K562 (cell line): ENCODE results near the gene C1QTNF5. TPM values are rescaled to one million over a fixed set of nuclear protein-coding genes. Genes with fewer than 3 reads are reported as not detected.

Experiments
- ATAC-seq: fragments of 200-7000 bp; cut with Tn5 transposase; 3 replicates; pipeline ENCODE4 v1.9.1; 2020; ENCODE audit warnings: moderate library complexity
- BruUV-seq: library from RNA; stranded (reverse); fragments of 400-500 nt; replicated peaks from 2 replicates; lab custom pipeline; 2021; lab: Mats Ljungman, UMichigan
- CTCF ChIA-PET: fragments of 300-600 bp; formaldehyde crosslinking; extraction: SDS; loops from one replicate; lab custom pipeline; 2021; ENCODE audit warnings: low intra/inter-chr PET ratio; lab: Yijun Ruan, JAX
- POLR2A ChIA-PET: fragments of 300-600, 350-650 bp; sonication (Branson Sonifier 250); formaldehyde crosslinking; extraction: SDS; loops from one replicate; lab custom pipeline; 2021; ENCODE audit warnings: antibody characterized with exemption, inconsistent platforms; lab: Yijun Ruan, JAX
- DNase-seq, 4 experiments: peaks; one replicate each; pipeline versions ENCODE4 v3.0.0 to v3.0.0-alpha.2; 2011 to 2018; ENCODE audit warnings: low spot score in 3 of 4, mixed read lengths in 3 of 4; ENCODE audit errors: extremely low read depth in 1 of 4
- FAIRE-seq: peaks from 2 replicates; lab custom pipeline; 2011; peaks lifted over from hg19 to GRCh38; lab: Jason Lieb, UNC
- H2AFZ ChIP-seq: 2 replicates; pipeline ENCODE4 v1.6.0; 2011; ENCODE audit warnings: low read depth, low read length, control low read depth, inconsistent platforms
- H3K27ac ChIP-seq: fragments of 200-600 bp; 3 replicates; pipeline ENCODE4 v1.8.0; 2011; ENCODE audit warnings: low read depth, mild to moderate bottlenecking, control low read depth, inconsistent platforms, low read length, moderate library complexity, mixed read lengths; ENCODE audit errors: extremely low read depth
- H3K27me3 ChIP-seq, 2 experiments: fragments of 300-600 bp in 1 of 2; 2 replicates in 1 of 2; 3 replicates in 1 of 2; pipeline versions ENCODE4 v1.6.0 to v1.8.0; 2011; ENCODE audit warnings: inconsistent platforms in 2 of 2, low read length in 2 of 2, mild to moderate bottlenecking in 1 of 2, mixed read lengths in 1 of 2, moderate library complexity in 1 of 2; ENCODE audit not compliant: control insufficient read depth in 2 of 2, insufficient read depth in 2 of 2
- H3K36me3 ChIP-seq: fragments of 300-600 bp; 3 replicates; pipeline ENCODE4 v1.8.0; 2011; ENCODE audit warnings: mild to moderate bottlenecking, low read length, inconsistent platforms; ENCODE audit not compliant: control insufficient read depth, insufficient read depth
- H3K4me1 ChIP-seq, 2 experiments: fragments of 200-600 bp in 1 of 2; replicated peaks in 1 of 2; 2 replicates in 1 of 2; 3 replicates in 1 of 2; pipeline versions ENCODE4 v1.5.1 to v1.8.0; 2011; ENCODE audit warnings: inconsistent platforms in 2 of 2, low read length in 2 of 2, mild to moderate bottlenecking in 1 of 2, mixed read lengths in 1 of 2, moderate library complexity in 1 of 2; ENCODE audit not compliant: control insufficient read depth in 2 of 2, insufficient read depth in 2 of 2
- H3K4me2 ChIP-seq: 2 replicates; pipeline ENCODE4 v1.6.1; 2011; ENCODE audit warnings: low read length, control low read depth, inconsistent platforms, mixed read lengths; ENCODE audit not compliant: insufficient read depth
- H3K4me3 ChIP-seq: fragments of 200-600 bp; sonication (generic), shearing (Covaris generic); 2 replicates; pipeline ENCODE4 v1.5.1; 2016; ENCODE audit warnings: control low read depth, inconsistent platforms
- H3K79me2 ChIP-seq: fragments of 200-600 bp; 3 replicates; pipeline ENCODE4 v1.8.0; 2011; ENCODE audit warnings: low read length, inconsistent platforms; ENCODE audit not compliant: control insufficient read depth, insufficient read depth
- H3K9ac ChIP-seq, 2 experiments: 2 replicates each; pipeline versions ENCODE4 v1.6.0 to v1.6.1; 2011; ENCODE audit warnings: low read depth in 2 of 2, low read length in 2 of 2, control low read depth in 1 of 2, inconsistent platforms in 1 of 2, mild to moderate bottlenecking in 1 of 2, mixed read lengths in 1 of 2; ENCODE audit not compliant: insufficient read depth in 1 of 2
- H3K9me1 ChIP-seq: one replicate; pipeline ENCODE4 v1.6.0; 2011; ENCODE audit warnings: inconsistent platforms, mild to moderate bottlenecking, low read length, moderate library complexity; ENCODE audit not compliant: control insufficient read depth, insufficient read depth
- H3K9me3 ChIP-seq: replicated peaks from 2 replicates; pipeline ENCODE4 v1.5.1; 2011; ENCODE audit warnings: low read depth, low read length, inconsistent platforms; ENCODE audit not compliant: control insufficient read depth, insufficient read depth
- H4K20me1 ChIP-seq: replicated peaks from 2 replicates; pipeline ENCODE4 v1.6.1; 2011; ENCODE audit warnings: low read length, inconsistent platforms, mixed read lengths; ENCODE audit not compliant: control insufficient read depth, insufficient read depth
- AFF1 ChIP-seq, 2 experiments: fragments of 450-650 bp; IDR thresholded peaks; 2 replicates each; pipeline ENCODE4 v1.6.1; 2018; ENCODE audit warnings: mild to moderate bottlenecking in 2 of 2, low read depth in 1 of 2; ENCODE audit not compliant: partially characterized antibody in 2 of 2
- BDP1 ChIP-seq: IDR thresholded peaks from 3 replicates; pipeline ENCODE4 v1.6.1; 2011; ENCODE audit not compliant: insufficient read length, insufficient read depth
- FOXJ2 ChIP-seq: fragments of 200-800 bp; sonication (Bioruptor generic); IDR thresholded peaks from 2 replicates; pipeline ENCODE4 v1.6.1; 2016; ENCODE audit warnings: missing genetic modification characterization, missing compliant biosample characterization
- KAT2B ChIP-seq: IDR thresholded peaks from one replicate; pipeline ENCODE4 v1.6.1; 2012; ENCODE audit warnings: low read depth, mild to moderate bottlenecking, control low read depth, inconsistent platforms, low read length, moderate library complexity
- MLX ChIP-seq, 2 experiments: fragments of 450-650 bp in 1 of 2; sonication (generic) in 1 of 2; formaldehyde crosslinking; conservative IDR thresholded peaks; 2 replicates each; pipeline versions ENCODE4 v1.4.0 to v1.8.1; 2020 to 2022; ENCODE audit warnings: mild to moderate bottlenecking in 1 of 2, missing genetic modification reagents in 1 of 2
- NFIX ChIP-seq: fragments of 250-450 bp; sonication (Bioruptor Pico); IDR thresholded peaks from 2 replicates; pipeline ENCODE4 v1.4.0; 2020; ENCODE audit warnings: low read depth, mild to moderate bottlenecking, moderate library complexity
- POLR2G ChIP-seq: fragments of 200-400 bp; formaldehyde crosslinking; IDR thresholded peaks from 2 replicates; pipeline ENCODE4 v1.6.1; 2017; ENCODE audit warnings: low read depth, mild to moderate bottlenecking, antibody characterized with exemption, low read length, moderate library complexity
- ZNF668 ChIP-seq: fragments of 250-450 bp; sonication (Bioruptor Pico); IDR thresholded peaks from 2 replicates; pipeline ENCODE4 v1.8.0; 2022; ENCODE audit warnings: mild to moderate bottlenecking, inconsistent platforms
- ZNF695 ChIP-seq: fragments of 450-650 bp; formaldehyde crosslinking; IDR thresholded peaks from 2 replicates; pipeline ENCODE4 v1.4.0; 2020; ENCODE audit warnings: mild to moderate bottlenecking, moderate library complexity
- ZNF707 ChIP-seq: fragments of 250-450 bp; sonication (Bioruptor Pico); conservative IDR thresholded peaks from 2 replicates; pipeline ENCODE4 v1.8.0; 2022; ENCODE audit warnings: inconsistent platforms, mild to moderate bottlenecking, moderate library complexity
- WGBS: fragments of 100-300 bp; shearing (Covaris generic); methylation state at CpG from one replicate; pipeline ENCODE4 v1.1.6; 2016; ENCODE audit warnings: low coverage, mixed read lengths; ENCODE audit not compliant: insufficient coverage; ENCODE audit errors: missing lambda C conversion rate; 5-methylcytosine and 5-hydroxymethylcytosine counted together
- in situ Hi-C: fragments of 300-500 bp; cut with MboI; formaldehyde crosslinking; loops from 4 replicates; pipeline ENCODE4 v1.15.0; 2018; ENCODE audit warnings: inconsistent platforms, mixed read lengths
- intact Hi-C: fragments of 100-400 bp; cut with micrococcal nuclease; formaldehyde crosslinking; loops from 2 replicates; pipeline ENCODE4 v1.14.2; 2022
- polyA plus RNA-seq, 8 experiments: library from polyadenylated mRNA; depleted of rRNA in 4 of 8; stranded (reverse) in 5 of 8; unstranded in 3 of 8; fragments of >200 nt; fragmentation: Nextera tagmentation in 2 of 8; fragmentation: Illumina TruSeq in 1 of 8; extraction: Ambion mirVana in 2 of 8; extraction: Trizol in 1 of 8; gene quantifications; 2 replicates each; pipeline versions ENCODE4 v1.2.1 to v1.2.3, GENCODE V29; 2011 to 2014; ENCODE audit warnings: inconsistent platforms in 1 of 8, missing spikeins in 1 of 8
- total RNA-seq, 7 experiments: library from RNA; depleted of rRNA in 6 of 7; stranded (reverse); fragments of >200 nt in 6 of 7; fragmentation: Illumina TruSeq in 2 of 7; extraction: Trizol in 2 of 7; gene quantifications; 2 replicates each; pipeline versions ENCODE4 v1.2.1 to v1.2.3, GENCODE V29; 2011 to 2021; ENCODE audit warnings: low replicate concordance in 1 of 7

Gene C1QTNF5
- total and polyA plus RNA-seq, 9 of the 15 experiments (the other 6 are each of a cell fraction or from before 2014, with no cell fraction given), result 0.07 to 0.76 (median 0.24) TPM; not detected in 1

GRCh38 chr11:119314726-119315125, 26.0 kb downstream of the C1QTNF5 start:
- Histone ChIP-seq H3K79me2 (peaks cover 25% of the 10 kb centered on the region; the same call in 2 of the 3 replicates), H2AFZ (no peak overlapping the region), H3K27me3 (no peaks in the 10 kb centered on the region; a peak in 1 of 5 replicates), H3K9ac (peak overlapping the region in 1 of 2 experiments; percentile 84; a peak in 1 of 4 replicates), H3K4me1 (peaks cover 34 to 61% of the 10 kb centered on the region in 2 experiments), H3K4me3 (no peak overlapping the region), H3K9me1 (no peaks in the 10 kb centered on the region), H3K36me3 (peaks cover 50% of the 10 kb centered on the region; the same call in 2 of the 3 replicates), H3K27ac (no peak overlapping the region), H3K9me3 (no peaks in the 10 kb centered on the region), H3K4me2 (no peak overlapping the region), H4K20me1 (0 out of 2 replicates have a peak, but pooled peaks cover 6% of the 10 kb centered on the region)
- intact Hi-C loops, result loop anchor here (5.0 kb wide), 1 partner anchor 402 kb away; no protein-coding TSS in a partner anchor
- BruUV-seq, result no TSS peak
- ChIA-PET POLR2A (interaction anchor here (0.6 to 1.9 kb wide), 7 partner anchors 9 to 160 kb away, joined by 3 to 6 read pairs (median 4); no protein-coding TSS in a partner anchor), CTCF (no interaction called here)
- in situ Hi-C loops, result no loop called here
- DNase-seq (no peak), FAIRE-seq (no peak), ATAC-seq (no peak)
- TF ChIP-seq ZNF695 (CRISPR knock-in tag), result no peak
- TF ChIP-seq NFIX (CRISPR knock-in tag), result no peak
- TF ChIP-seq KAT2B, result no peak
- TF ChIP-seq BDP1, result no peak
- 95% methylated on average over 12 of the region's 18 CpGs for WGBS

GRCh38 chr11:119310682-119311052, 30.0 kb downstream of the C1QTNF5 start:
- peaks cover 82% of the 10 kb centered on the region; the same call in 2 of the 3 replicates for H3K36me3 ChIP-seq
- intact Hi-C loops, result no loop called here
- no peaks in the 10 kb centered on the region for H3K9me1 ChIP-seq
- peaks cover under 1 to 20% of the 10 kb centered on the region in 2 experiments; a peak in 3 of 5 replicates for H3K4me1 ChIP-seq
- WGBS, result 88% methylated on average over 12 of the region's 20 CpGs
- no peak overlapping the region for H3K4me2 ChIP-seq
- no peak overlapping the region for H3K4me3 ChIP-seq
- in situ Hi-C loops, result no loop called here
- 0 out of 4 replicates have a peak overlapping the region, but pooled peaks of 1 of the 2 experiments have one; percentile 28 for H3K9ac ChIP-seq
- peaks cover 6% of the 10 kb centered on the region; the same call in 2 of the 3 replicates for H3K79me2 ChIP-seq
- ChIA-PET CTCF (no interaction called here), POLR2A (interaction anchor here (0.6 to 3.2 kb wide), 6 partner anchors 10 to 224 kb away, joined by 3 to 17 read pairs (median 5); no protein-coding TSS in a partner anchor)
- FAIRE-seq (no peak), DNase-seq (no peak), ATAC-seq (no peak)
- no peaks in the 10 kb centered on the region for H3K9me3 ChIP-seq
- no TSS peak for BruUV-seq
- H2AFZ ChIP-seq, result no peak overlapping the region
- no peaks in the 10 kb centered on the region for H3K27me3 ChIP-seq
- 0 out of 2 replicates have a peak, but pooled peaks cover 4% of the 10 kb centered on the region for H4K20me1 ChIP-seq
- no peak overlapping the region for H3K27ac ChIP-seq
- TF ChIP-seq ZNF707 (CRISPR knock-in tag), result no peak
- peak; percentile 32; the same call in 1 of the 2 replicates for TF ChIP-seq POLR2G
- no peak for TF ChIP-seq FOXJ2 (tag)
- TF ChIP-seq MLX (CRISPR knock-in tag; conservative IDR thresholded peaks at IDR 0.05), result no peak
- no peak for TF ChIP-seq AFF1 (IDR thresholded peaks at IDR 0.05; ENCODE audit: low read depth in 1 of 2, partially characterized antibody in 2 of 2)
- TF ChIP-seq ZNF668 (CRISPR knock-in tag), result no peak
